ENCODE measurements around the gene ERBB4.

ERBB4 gene

GRCh38 chr2:211900518-211900917 is 638.1 kb downstream of the ERBB4 start:
- DNase-seq (ENCODE audit: low spot score) = no peak

- DNase-seq (ENCODE audit: low spot score) = no peak
These were observed 638.6 kb downstream of the ERBB4 start for GRCh38 chr2:211900000-211900399.

GRCh38 chr2:211898702-211899101 is 639.9 kb downstream of the ERBB4 start:
- no peak for DNase-seq (ENCODE audit: low spot score)

- DNase-seq (ENCODE audit: low spot score) = no peak
These were observed 657.2 kb downstream of the ERBB4 start for GRCh38 chr2:211881449-211881848.

GRCh38 chr2:211879323-211879722 is 659.3 kb downstream of the ERBB4 start:
- no peak for DNase-seq (ENCODE audit: low spot score)

- no peak for DNase-seq (ENCODE audit: low spot score)
These were observed 661.5 kb downstream of the ERBB4 start for GRCh38 chr2:211877061-211877460.

- no peak for DNase-seq (ENCODE audit: low spot score)
These were observed 663.1 kb downstream of the ERBB4 start for GRCh38 chr2:211875488-211875887.

GRCh38 chr2:211868996-211869533 is 669.5 kb downstream of the ERBB4 start:
- DNase-seq (ENCODE audit: low spot score) = no peak

- no peak for DNase-seq (ENCODE audit: low spot score)
These were observed 670.7 kb downstream of the ERBB4 start for GRCh38 chr2:211867845-211868451.

- no peak for DNase-seq (ENCODE audit: low spot score)
These were observed 674.3 kb downstream of the ERBB4 start for GRCh38 chr2:211864328-211864727.

GRCh38 chr2:211860224-211860623 is 678.4 kb downstream of the ERBB4 start:
- no peak for DNase-seq (ENCODE audit: low spot score)

GRCh38 chr2:211854832-211855231 is 683.8 kb downstream of the ERBB4 start:
- DNase-seq (ENCODE audit: low spot score) = no peak

GRCh38 chr2:211846714-211847113 is 691.9 kb downstream of the ERBB4 start:
- DNase-seq (ENCODE audit: low spot score) = no peak

- DNase-seq (ENCODE audit: low spot score) = no peak
These were observed 692.6 kb downstream of the ERBB4 start for GRCh38 chr2:211846036-211846400.

GRCh38 chr2:211845338-211846035 is 693.1 kb downstream of the ERBB4 start:
- no peak for DNase-seq (ENCODE audit: low spot score)

- DNase-seq (ENCODE audit: low spot score) = no peak
These were observed 700.9 kb downstream of the ERBB4 start for GRCh38 chr2:211837706-211838105.

GRCh38 chr2:211837206-211837605 is 701.4 kb downstream of the ERBB4 start:
- no peak for DNase-seq (ENCODE audit: low spot score)

- no peak for DNase-seq (ENCODE audit: low spot score)
These were observed 702.2 kb downstream of the ERBB4 start for GRCh38 chr2:211836409-211836808.

- no peak for DNase-seq (ENCODE audit: low spot score)
These were observed 702.9 kb downstream of the ERBB4 start for GRCh38 chr2:211835695-211836094.

- no peak for DNase-seq (ENCODE audit: low spot score)
These were observed 704.9 kb downstream of the ERBB4 start for GRCh38 chr2:211833582-211834279.

- DNase-seq (ENCODE audit: low spot score) = no peak
These were observed 708.9 kb downstream of the ERBB4 start for GRCh38 chr2:211829725-211830124.

- no peak for DNase-seq (ENCODE audit: low spot score)
These were observed 714.6 kb downstream of the ERBB4 start for GRCh38 chr2:211823886-211824479.
